GM21576 (cell line): ENCODE measurements around the gene RNF145.
"Not testable (repeated sequence)": the region's sequence is repeated elsewhere in the genome, so short reads cannot be mapped to it uniquely, and the experiment has no call there.

Experiments used
- ATAC-seq: cut with Tn5 transposase; IDR thresholded peaks from one replicate; pipeline ENCODE4 v1.9.1; 2021; ENCODE audit warnings: mild to moderate bottlenecking, moderate library complexity; ENCODE audit not compliant: unreplicated experiment

The RNF145 gene

DNA sequence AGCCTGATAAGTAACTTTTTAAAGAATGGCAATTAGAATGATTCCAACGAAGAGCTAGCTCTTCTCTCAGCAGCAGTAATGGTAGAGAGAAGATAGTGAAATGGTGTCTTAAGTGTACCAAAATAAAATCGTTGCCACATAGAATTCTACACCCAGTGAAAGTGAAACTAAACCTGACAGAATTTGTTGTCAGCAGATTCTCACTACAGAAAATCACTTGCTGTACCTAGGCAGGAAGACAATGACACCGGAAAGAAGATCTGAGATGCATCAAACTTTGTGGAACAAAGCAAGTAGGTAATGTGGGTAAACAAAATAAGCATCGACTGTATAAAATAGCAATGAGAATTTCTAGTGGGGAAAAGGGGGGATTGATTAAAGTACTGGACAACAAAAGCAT lies 88.9 kb downstream of the RNF145 start:
- ATAC-seq, result no peak

DNA sequence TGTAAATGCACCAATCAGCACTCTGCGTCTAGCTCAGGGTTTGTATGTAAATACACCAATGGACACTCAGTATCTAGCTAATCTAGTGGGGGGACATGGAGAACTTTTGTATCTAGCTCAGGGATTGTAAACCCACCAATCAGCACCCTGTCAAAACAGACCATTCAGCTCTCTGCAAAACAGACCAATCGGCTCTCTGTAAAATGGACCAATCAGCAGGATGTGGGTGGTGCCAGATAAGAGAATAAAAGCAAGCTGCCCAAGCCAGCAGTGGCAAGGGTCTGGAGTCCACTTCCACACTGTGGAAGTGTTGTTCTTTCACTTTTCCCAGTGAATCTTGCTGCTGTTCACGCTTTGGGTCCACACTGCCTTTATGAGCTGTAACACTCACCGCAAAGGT lies 89.5 kb downstream of the RNF145 start:
- ATAC-seq, result not testable (repeated sequence)

DNA sequence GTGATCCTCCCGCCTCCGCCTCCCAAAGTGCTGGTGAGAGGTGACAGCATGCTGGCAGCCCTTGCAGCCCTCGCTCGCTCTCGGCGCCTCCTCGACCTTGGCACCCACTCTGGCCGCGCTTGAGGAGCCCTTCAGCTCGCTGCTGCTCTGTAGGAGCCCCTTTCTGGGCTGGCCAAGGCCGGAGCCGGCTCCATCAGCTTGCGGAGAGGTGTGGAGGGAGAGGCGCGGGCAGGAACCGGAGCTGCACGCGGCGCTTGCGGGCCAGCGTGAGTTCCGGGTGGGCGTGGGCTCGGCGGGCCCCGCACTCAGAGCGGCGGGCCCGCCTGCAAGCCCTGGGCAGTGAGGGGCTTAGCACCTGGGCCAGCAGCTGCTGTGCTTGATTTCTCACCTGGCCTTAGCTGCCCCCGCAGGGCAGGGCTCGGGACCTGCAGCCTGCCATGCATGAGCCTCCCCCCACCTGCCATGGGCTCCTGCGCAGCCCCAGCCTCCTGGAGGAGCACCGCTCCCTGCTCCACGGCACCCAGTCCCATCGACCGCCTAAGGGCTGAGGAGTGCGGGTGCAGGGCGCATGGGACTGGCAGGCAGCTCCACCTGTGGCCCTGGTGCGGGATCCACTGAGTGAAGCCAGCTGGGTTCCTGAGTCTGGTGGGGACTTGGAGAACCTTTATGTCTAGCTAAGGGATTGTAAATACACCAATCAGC lies 90.2 kb downstream of the RNF145 start:
- not testable (repeated sequence) for ATAC-seq

DNA sequence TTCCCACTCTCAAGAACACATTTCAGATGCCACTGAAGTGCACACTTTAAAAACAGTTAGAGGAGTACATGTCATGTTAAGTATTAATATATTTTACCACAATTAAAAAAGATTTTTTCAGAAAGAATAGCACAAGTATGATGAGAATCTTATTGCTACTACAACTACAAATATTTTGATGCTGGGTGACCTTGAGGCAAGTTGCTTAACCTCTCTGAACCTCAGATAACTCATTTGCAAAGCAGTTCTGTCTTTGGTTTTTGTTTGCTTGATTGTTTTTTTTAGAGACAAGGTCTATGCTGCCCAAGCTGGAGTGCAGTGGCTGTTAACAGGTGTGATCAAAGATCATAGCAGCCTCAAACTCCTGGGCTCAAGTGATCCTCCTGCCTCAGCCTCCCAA lies 95.9 kb downstream of the RNF145 start:
- ATAC-seq, result no peak

DNA sequence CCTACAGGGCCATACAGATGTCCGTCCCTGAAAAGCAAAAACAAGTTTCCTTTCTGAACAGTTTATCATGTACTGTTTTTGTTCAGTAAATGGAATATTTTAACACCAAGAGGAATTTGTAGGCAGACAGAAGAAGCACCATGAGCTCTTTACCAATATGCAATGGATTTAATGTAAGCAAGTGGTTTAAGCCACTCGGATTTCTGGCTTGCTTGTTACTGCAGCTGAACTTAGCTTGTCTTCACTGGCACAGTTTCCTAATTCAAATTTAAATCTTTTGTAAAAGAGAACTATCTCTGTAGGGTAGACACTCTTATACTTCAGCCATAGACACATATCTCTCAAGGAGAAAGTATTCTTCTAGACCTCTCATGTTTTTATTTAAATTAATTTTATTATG lies 96.9 kb downstream of the RNF145 start:
- ATAC-seq, result no peak
